ENCODE results near the gene KNOP1.

GRCh38 chr16:19716183-19716582 is 1.8 kb downstream of the KNOP1 start:
- no peak for TF ChIP-seq CTCF (conservative IDR thresholded peaks at IDR 0.05)
- no peak for TF ChIP-seq EZH2 (IDR thresholded peaks at IDR 0.05; ENCODE audit: low read depth)
